ENCODE results near the gene LIG4. TPM values are rescaled to one million over a fixed set of nuclear protein-coding genes. Genes with fewer than 3 reads are reported as not detected.

Gene LIG4
- total RNA-seq, 2 experiments from 2014 or later, result 5.7 to 6.1 TPM

DNA sequence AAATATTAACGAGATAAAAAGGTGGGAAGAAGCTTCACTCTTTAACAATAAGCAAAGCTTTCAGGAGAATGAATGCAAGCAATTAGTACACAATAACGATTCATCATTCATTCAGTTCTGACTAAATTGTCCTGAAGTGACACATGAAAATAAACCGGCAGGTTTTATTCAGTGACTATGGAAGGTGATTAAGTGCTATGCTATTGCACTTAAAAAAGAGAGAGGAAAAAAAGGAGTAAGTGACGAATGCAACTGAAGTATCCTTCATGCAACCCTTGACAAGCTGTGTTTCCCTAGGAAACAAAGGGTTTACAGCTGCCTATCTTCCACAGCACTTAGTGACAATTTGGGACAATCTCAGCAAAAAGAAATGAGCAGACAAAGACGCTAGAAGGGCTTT, 1.4 kb downstream of the LIG4 start:
- TF ChIP-seq, protein P1, sequence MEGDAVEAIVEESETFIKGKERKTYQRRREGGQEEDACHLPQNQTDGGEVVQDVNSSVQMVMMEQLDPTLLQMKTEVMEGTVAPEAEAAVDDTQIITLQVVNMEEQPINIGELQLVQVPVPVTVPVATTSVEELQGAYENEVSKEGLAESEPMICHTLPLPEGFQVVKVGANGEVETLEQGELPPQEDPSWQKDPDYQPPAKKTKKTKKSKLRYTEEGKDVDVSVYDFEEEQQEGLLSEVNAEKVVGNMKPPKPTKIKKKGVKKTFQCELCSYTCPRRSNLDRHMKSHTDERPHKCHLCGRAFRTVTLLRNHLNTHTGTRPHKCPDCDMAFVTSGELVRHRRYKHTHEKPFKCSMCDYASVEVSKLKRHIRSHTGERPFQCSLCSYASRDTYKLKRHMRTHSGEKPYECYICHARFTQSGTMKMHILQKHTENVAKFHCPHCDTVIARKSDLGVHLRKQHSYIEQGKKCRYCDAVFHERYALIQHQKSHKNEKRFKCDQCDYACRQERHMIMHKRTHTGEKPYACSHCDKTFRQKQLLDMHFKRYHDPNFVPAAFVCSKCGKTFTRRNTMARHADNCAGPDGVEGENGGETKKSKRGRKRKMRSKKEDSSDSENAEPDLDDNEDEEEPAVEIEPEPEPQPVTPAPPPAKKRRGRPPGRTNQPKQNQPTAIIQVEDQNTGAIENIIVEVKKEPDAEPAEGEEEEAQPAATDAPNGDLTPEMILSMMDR (IDR thresholded peaks at IDR 0.05), result no peak
- Mint-ChIP-seq H3K27ac (peak overlapping the region; percentile 75), H3K4me1 (ENCODE audit: low read depth) (peaks cover 22% of the 10 kb centered on the region), H3K9me3 (peaks cover 3% of the 10 kb centered on the region), H3K36me3 (ENCODE audit: low read depth) (peaks cover 36% of the 10 kb centered on the region), H3K4me3 (peak overlapping the region; percentile 73), H3K27me3 (no peaks in the 10 kb centered on the region)
- ATAC-seq (no peak), DNase-seq (no peak)
- intact Hi-C loops (cut with micrococcal nuclease), result no loop called here
- ChIA-PET CTCF (interaction anchor here (0.9 kb wide), 1 partner anchor 36 kb away, joined by 3 read pairs; no protein-coding TSS in a partner anchor), POLR2A (interaction anchor here (0.5 to 0.6 kb wide), 2 partner anchors 16 to 18 kb away, joined by 3 to 4 read pairs; no protein-coding TSS in a partner anchor)

DNA sequence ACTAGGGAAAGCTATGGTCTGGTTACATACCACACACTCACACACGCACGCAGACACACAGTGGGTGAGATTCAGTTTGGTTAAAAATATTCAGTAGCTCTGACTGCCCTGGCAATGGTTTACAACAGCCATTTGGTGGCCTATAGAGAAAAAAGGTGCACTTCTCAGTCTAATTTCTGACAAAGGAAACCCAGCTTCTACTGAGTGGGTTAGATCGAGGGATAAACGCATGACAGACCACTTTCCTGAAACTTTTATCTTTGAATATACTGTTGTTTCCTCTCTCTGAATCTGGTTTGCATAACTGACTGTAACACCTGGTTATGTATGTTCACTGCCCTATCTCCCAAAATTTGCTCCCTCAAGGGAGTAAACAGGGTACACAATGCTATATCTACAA, 2.5 kb downstream of the LIG4 start:
- Mint-ChIP-seq H3K27ac (no peak overlapping the region), H3K9me3 (peaks cover 6% of the 10 kb centered on the region), H3K4me1 (ENCODE audit: low read depth) (peaks cover 22% of the 10 kb centered on the region), H3K27me3 (no peaks in the 10 kb centered on the region), H3K4me3 (no peak overlapping the region), H3K36me3 (ENCODE audit: low read depth) (peaks cover 42% of the 10 kb centered on the region)
- DNase-seq, result no peak
- CTCF ChIA-PET, result no interaction called here
- intact Hi-C loops (cut with micrococcal nuclease), result no loop called here
- POLR2A ChIA-PET, result no interaction called here
- no peak for ATAC-seq
- TF ChIP-seq, protein P1 (IDR thresholded peaks at IDR 0.05), result no peak

DNA sequence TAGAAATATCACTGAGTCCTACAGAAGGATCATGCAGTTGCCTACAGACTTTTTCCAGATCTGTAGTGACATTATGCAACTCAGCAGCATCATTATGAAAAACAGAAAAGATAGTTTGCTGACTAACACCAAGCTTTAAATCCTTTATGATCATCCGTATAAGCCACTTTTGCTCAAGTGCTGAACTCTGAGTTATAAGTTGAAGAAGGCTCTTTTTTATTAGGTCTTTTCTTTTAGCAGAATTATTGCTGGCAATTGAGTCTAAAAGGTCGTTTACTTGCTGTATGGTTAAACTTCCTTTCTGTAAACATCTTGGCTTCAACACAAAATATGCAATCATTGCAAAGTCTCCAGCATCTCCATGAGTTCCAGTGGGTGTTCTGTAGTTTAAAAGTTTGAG, 4.8 kb downstream of the LIG4 start:
- CTCF ChIA-PET, result interaction anchor here (1.3 kb wide), 2 partner anchors 55 to 59 kb away, joined by 3 read pairs; partner anchors contain the start of gene TNFSF13B
- TF ChIP-seq, protein P1 (IDR thresholded peaks at IDR 0.05), result no peak
- DNase-seq (no peak), ATAC-seq (no peak)
- intact Hi-C loops (cut with micrococcal nuclease), result no loop called here
- Mint-ChIP-seq H3K27me3 (no peaks in the 10 kb centered on the region), H3K9me3 (peaks cover 6% of the 10 kb centered on the region), H3K4me1 (ENCODE audit: low read depth) (peaks cover 12% of the 10 kb centered on the region), H3K36me3 (ENCODE audit: low read depth) (peaks cover 37% of the 10 kb centered on the region), H3K27ac (no peak overlapping the region), H3K4me3 (no peak overlapping the region)
- POLR2A ChIA-PET, result no interaction called here

DNA sequence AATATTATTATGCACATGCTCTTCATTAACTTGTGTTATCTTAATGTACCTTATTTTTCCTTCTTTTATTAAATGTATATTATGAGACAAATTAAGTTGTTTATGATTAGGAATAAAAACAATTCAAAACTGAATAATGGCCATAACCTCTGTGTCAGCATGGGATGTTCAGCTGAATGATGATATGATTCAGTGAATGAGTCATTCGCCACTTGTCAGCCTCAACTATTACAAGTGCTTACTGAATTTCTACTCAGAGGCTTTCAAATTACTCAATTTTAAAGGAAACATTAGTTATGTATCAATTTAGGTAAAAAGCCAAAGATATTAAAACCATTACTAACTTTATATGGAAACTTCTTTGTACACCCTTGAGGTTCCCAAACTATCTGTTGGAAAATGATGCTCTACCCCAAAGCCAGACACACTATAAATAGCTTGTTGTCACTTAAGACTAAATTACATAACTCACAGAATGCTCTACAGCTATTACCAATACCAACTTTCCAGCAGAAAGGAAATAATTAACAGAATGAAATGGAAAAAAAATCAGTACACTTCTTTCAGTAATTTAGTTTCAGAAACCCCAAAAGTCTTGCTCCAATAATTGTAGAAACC, 14.4 kb downstream of the LIG4 start:
- H3K27me3 Mint-ChIP-seq, result peaks cover 20% of the 10 kb centered on the region
- CTCF ChIA-PET, result no interaction called here
- POLR2A ChIA-PET, result no interaction called here
- intact Hi-C loops (cut with micrococcal nuclease), result no loop called here
- peak; percentile 11 for DNase-seq
- TF ChIP-seq, protein P1 (IDR thresholded peaks at IDR 0.05), result no peak
- peak; percentile 79 for ATAC-seq
- H3K27ac Mint-ChIP-seq, result no peak overlapping the region
- H3K36me3 Mint-ChIP-seq (ENCODE audit: low read depth), result no peaks in the 10 kb centered on the region
- no peak overlapping the region for H3K4me3 Mint-ChIP-seq
- H3K4me1 Mint-ChIP-seq (ENCODE audit: low read depth), result peaks cover 18% of the 10 kb centered on the region
- peaks cover 3% of the 10 kb centered on the region for H3K9me3 Mint-ChIP-seq

DNA sequence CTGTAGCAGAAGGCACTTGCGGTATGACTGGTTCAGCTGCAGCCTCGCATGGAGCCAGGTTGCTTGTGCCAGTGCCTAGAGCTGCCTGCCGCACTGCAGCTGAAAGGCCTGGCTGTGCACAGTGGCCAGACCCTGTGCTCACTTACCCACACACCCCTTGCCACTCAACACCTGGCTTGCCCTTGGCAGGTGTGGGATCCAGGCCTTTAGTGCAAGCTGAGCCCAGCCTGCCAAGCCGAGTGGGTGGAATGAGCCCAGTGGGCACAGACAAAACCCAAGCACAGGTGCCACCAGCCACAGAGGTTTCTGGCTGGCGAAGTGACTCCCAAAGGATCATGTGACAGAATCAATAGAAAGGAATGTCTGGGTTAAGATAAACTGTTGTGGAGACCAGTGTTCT, 19.5 kb downstream of the LIG4 start:
- TF ChIP-seq, protein P1 (IDR thresholded peaks at IDR 0.05), result no peak
- no peak for DNase-seq
- Mint-ChIP-seq H3K4me3 (no peak overlapping the region), H3K4me1 (ENCODE audit: low read depth) (peaks cover under 1% of the 10 kb centered on the region), H3K27me3 (peaks cover 8% of the 10 kb centered on the region), H3K36me3 (ENCODE audit: low read depth) (peaks cover 3% of the 10 kb centered on the region), H3K27ac (no peak overlapping the region), H3K9me3 (peaks cover 11% of the 10 kb centered on the region)
- CTCF ChIA-PET, result no interaction called here
- no peak for ATAC-seq
- intact Hi-C loops (cut with micrococcal nuclease), result no loop called here
- POLR2A ChIA-PET, result no interaction called here

All from activated CD8-positive, alpha-beta T cell treated with anti-CD3 and anti-CD28 coated beads for 36 hours (primary cell).